Urothelium cell line (cell line): ENCODE measurements around the gene ANXA2.
"Not testable (repeated sequence)": the region's sequence is repeated elsewhere in the genome, so short reads cannot be mapped to it uniquely, and the experiment has no call there.

ENCODE experiments used
- DNase-seq: peaks from one replicate; pipeline ENCODE4 v3.0.0; 2011; ENCODE audit warnings: low spot score, mixed read lengths
- FAIRE-seq: peaks from 2 replicates; lab custom pipeline; 2011; peaks lifted over from hg19 to GRCh38; lab: Jason Lieb, UNC

Gene ANXA2

GRCh38 chr15:60411774-60412425, 14.1 kb upstream of the ANXA2 start:
- DNase-seq (no peak), FAIRE-seq (no peak)

- not testable (repeated sequence) for DNase-seq, FAIRE-seq
Observed at GRCh38 chr15:60410350-60410749, 12.6 kb upstream of the ANXA2 start.

- no peak for DNase-seq
- peak; percentile 79 for FAIRE-seq
Observed at GRCh38 chr15:60408463-60408981, 10.7 kb upstream of the ANXA2 start.

GRCh38 chr15:60407415-60407805, 9.6 kb upstream of the ANXA2 start:
- DNase-seq (peak; percentile 89), FAIRE-seq (no peak)

- DNase-seq = no peak
- peak; percentile 13 for FAIRE-seq
Observed at GRCh38 chr15:60406513-60407414, 9.0 kb upstream of the ANXA2 start.

- DNase-seq (no peak), FAIRE-seq (no peak)
Observed at GRCh38 chr15:60405399-60405798, 7.6 kb upstream of the ANXA2 start.

GRCh38 chr15:60404351-60404750, 6.6 kb upstream of the ANXA2 start:
- DNase-seq, FAIRE-seq: not testable (repeated sequence)

GRCh38 chr15:60400944-60401343, 3.2 kb upstream of the ANXA2 start:
- no peak for DNase-seq
- FAIRE-seq = no peak

- DNase-seq = no peak
- FAIRE-seq = no peak
Observed at GRCh38 chr15:60399931-60400330, 2.1 kb upstream of the ANXA2 start.

- DNase-seq = no peak
- FAIRE-seq = no peak
Observed at GRCh38 chr15:60399246-60399915, 1.6 kb upstream of the ANXA2 start.

- FAIRE-seq = no peak
Observed at GRCh38 chr15:60396958-60397771, 621 bp downstream of the ANXA2 start.

GRCh38 chr15:60396560-60396957, 1.2 kb downstream of the ANXA2 start:
- no peak for DNase-seq
- no peak for FAIRE-seq

More at GRCh38 chr15:60396958-60397771, 621 bp downstream of the ANXA2 start:
- DNase-seq = peak; percentile 73

- DNase-seq = no peak
- FAIRE-seq = no peak
Observed at GRCh38 chr15:60396100-60396499, 1.7 kb downstream of the ANXA2 start.

- DNase-seq (no peak), FAIRE-seq (no peak)
Observed at GRCh38 chr15:60395276-60396011, 2.3 kb downstream of the ANXA2 start.

GRCh38 chr15:60394689-60395097, 3.1 kb downstream of the ANXA2 start:
- DNase-seq = no peak

GRCh38 chr15:60392986-60393790, 4.6 kb downstream of the ANXA2 start:
- DNase-seq (peak; percentile 84), FAIRE-seq (peak; percentile 44)

More at GRCh38 chr15:60394689-60395097, 3.1 kb downstream of the ANXA2 start:
- no peak for FAIRE-seq

GRCh38 chr15:60392601-60392985, 5.2 kb downstream of the ANXA2 start:
- FAIRE-seq (no peak), DNase-seq (peak; percentile 55)

GRCh38 chr15:60391722-60392315, 6.0 kb downstream of the ANXA2 start:
- DNase-seq (no peak), FAIRE-seq (no peak)
